Measurements from ENCODE around the gene PRPF19.

PRPF19 gene

DNA sequence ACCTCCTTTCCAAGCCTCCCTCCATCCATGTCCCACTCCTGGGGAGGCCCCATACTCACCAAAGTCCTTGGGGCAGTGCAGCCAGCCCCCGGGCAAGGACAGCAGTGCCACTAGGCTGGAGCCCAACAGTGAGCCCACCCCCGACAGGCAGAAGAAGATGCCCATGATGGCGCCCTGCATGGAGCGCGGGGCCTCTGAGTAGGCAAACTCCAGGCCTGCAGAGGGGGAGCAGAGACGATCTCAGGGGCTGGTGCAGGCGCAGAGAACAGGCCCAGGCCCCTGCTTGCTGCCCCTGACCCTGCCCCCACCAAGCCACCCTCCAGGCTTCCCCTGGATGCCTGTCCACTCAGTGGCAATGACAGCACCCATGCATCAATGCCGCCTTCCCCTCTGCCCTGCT, 31.4 kb upstream of the PRPF19 start:
- DNase-seq (ENCODE audit: low read depth, low spot score) = no peak

DNA sequence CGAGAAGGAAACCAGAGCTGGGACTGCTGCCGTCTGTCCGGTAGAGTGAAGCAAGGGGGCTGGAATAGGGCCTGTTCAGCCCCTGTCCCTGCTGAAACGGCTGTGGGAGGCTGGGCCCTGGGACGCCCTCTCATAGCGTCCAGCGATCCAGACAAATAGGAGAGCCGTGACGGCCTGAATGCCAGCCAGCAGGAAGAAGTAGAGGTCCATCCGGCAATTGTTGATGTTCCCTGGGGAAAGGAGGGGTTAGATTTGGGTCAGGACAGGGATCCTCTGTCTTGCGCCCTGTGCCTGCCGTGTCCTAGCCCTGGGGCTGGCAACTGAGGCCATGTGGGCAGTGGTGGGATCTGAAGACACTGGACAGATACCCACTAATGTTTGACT, 30.8 kb upstream of the PRPF19 start:
- no peak for DNase-seq (ENCODE audit: low read depth, low spot score)

DNA sequence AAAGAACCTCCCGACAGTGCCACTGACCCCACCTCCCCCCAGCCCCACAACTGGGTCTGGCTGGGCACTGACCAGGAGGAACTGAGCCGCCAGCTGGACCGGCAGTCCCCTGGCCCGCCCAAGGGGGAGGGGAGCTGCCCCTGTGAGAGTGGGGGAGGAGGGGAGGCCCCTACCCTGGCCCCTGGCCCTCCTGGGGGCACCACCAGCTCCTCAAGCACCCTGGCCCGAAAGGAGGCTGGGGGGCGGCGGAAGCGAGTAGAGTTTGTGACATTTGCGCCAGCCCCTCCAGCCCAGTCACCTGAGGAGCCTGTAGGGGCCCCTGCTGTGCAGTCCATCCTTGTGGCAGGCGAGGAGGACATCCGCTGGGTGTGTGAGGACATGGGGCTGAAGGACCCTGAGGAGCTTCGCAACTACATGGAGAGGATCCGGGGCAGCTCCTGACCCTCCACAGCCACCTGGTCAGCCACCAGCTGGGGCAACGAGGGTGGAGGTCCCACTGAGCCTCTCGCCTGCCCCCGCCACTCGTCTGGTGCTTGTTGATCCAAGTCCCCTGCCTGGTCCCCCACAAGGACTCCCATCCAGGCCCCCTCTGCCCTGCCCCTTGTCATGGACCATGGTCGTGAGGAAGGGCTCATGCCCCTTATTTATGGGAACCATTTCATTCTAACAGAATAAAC, 30.2 kb upstream of the PRPF19 start:
- no peak for DNase-seq (ENCODE audit: low read depth, low spot score)

DNA sequence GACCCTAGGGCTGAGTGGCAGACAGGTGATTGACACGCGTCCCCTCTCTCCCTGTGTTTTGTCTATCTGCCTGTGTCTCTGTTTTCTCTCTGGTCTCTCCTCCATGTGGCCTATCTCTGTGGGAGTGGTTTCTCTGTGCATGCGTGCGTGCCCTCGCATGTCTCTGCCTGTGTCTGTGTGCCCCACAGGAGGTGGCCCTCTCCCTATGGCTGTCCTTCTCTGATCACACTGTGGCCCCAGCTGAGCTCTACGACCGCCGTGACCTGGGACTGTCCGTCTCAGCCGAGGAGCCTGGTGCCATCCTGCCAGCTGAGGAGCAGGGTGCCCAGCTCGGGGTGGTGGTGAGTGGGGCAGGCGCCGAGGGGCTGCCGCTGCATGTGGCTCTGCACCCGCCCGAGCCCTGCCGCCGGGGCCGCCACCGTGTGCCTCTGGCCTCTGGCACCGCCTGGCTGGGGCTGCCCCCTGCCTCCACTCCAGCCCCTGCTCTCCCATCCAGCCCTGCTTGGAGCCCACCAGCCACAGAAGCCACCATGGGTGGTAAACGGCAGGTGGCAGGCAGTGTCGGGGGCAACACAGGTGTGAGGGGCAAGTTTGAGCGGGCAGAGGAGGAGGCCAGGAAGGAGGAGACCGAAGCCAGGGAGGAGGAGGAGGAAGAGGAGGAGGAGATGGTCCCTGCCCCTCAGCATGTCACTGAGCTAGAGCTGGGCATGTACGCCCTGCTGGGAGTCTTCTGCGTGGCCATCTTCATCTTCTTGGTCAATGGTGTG, 29.5 kb upstream of the PRPF19 start:
- no peak for DNase-seq (ENCODE audit: low read depth, low spot score)

DNA sequence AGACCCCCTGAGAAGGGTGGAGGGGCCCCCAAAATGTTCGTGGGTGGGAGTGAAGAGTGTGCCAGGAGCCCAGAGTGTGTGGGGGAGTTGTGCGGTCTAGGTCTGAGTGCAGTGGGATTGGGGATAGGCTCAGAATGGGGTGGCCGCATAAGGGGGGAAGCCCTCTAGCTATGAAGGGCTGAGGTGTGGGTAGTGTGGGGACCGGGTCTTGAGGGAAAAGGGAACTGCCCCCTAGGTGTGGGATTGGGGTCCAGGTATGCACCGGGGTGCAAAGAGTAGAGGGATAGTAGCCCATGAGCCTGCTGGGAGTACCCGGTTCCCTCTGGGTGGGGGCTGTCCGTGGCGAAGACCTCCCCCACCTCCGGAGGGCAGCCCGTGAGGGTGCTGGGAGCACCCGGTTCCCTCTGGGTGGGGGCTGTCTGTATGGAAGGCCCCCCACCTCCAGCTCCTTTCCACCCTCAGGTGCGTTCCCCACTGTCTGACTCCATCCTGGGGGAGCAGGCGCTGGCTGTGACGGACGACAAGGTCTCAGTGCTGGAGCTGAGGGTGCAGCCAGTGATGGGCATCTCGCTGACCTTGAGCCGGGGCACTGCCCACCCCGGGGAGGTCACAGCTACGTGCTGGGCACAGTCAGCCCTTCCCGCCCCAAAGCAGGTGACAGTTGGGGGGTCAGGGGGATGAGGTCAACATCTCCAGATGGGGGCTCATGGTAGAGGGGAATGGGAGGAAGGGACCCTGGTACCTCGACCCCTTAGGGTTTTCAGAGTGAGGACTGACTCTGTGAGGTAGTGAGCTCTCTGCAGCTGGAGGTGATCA, 28.6 kb upstream of the PRPF19 start:
- DNase-seq (ENCODE audit: low read depth, low spot score) = no peak

DNA sequence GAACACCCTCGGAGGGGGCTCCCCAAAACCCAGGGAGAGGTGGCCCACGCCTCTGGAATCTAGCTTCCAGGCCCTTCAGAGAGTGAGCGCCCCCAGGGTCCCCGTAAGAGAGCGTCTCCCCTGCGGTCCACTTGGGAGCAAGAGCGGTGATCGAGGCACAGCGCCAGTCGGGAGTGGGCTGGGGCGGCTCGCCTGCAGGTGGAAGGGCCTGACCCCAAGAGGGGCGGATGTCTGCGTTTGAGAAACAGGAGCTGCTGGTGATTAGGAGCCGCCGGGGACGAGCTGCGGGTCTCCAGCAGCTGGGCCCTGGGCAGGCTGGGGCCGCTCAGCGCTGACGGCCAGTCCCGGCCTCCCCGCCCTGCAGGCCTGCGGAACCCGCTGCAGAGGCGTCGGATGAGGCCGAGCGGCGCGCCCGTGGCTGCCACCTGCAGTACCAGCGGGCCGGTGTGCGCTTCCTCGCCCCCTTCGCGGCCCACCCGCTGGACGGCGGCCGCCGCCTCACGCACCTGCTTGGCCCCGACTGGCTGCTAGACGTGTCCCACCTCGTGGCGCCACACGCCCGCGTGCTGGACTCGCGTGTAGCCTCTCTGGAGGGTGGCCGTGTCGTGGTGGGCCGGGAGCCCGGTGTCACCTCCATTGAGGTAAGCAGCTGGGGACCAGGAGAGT, 27.9 kb upstream of the PRPF19 start:
- no peak for DNase-seq (ENCODE audit: low read depth, low spot score)

DNA sequence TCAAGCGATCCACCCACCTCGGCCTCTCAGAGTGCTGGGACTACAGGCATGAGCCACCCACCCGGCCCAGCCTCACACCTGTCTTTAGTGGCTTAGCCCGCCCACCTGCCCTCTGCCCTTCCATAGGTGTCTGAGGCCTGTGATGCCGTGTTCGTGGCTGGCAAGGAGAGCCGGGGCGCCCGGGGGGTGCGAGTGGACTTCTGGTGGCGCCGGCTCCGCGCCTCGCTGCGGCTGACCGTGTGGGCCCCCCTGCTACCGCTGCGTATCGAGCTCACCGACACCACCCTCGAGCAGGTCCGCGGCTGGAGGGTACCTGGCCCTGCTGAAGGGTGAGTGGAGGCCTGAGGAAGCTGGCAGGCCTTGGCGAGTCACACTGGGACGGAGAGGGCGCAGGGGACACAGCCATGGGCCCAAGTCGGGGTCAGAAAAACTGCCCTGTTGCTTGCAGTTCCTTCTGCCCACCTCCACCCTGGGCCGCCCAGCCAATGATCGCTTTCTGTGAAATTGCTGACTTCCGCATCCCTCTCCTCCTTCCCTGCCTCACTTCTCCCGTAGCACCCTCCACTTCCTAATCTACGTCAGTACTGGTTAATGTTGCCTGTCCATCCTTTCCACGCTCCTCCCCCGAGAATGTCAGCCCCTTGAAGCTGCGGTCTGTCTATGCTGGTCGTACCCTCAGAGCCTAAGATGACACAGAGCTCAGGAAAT, 27.2 kb upstream of the PRPF19 start:
- DNase-seq (ENCODE audit: low read depth, low spot score) = no peak

DNA sequence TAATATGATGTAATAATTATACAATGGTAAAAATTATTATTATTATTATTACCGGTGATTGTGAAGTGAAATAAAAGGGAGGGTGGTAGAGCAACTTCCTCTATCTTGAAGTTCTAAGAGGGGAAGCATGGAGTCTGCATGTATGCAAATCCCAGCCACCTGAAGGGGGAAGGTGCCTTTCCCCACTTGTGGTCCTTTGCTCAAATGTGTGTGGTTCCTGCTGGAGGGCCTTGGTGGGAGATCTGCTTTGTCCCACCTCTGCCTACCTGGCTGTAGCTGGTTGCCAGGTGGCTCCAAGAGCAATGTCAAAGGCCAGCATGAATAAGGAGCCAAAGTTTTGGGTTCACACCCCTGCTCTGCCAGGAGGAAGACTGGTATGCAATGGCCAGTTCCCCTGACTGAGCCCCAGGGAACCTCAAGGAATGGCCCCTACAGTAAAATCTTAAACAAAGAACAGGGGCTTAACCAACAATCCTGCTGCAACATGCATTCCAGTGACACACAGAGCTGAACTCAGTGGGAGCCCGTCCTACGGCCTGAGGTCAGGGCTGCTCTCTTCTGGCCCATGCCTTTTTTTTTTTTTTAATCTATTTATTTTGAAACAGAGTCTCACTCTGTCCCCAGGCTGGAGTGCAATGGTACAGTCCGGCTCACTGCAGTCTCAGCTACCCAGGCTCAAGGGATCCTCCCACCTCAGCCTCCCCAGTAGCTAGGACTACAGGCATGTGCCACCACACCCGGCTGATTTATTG, 26.4 kb upstream of the PRPF19 start:
- DNase-seq (ENCODE audit: low read depth, low spot score) = no peak

DNA sequence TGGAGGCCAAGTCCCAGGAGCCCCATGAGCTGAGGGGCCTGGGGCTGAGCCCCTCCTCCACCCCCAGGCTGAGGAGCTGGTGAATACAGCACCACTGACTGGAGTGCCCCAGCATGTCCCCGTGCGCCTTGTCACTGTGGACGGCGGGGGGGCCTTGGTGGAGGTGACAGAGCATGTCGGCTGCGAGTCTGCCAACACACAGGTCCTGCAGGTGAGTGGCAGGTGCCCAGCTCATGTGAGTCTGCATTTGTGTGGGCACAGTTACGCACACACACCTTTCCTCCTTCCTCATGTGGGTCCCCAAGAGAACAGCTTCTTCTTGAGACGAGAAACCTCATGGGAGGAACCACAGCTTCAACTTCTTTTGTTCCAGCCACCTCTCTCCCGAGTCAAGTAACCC, 25.5 kb upstream of the PRPF19 start:
- no peak for DNase-seq (ENCODE audit: low read depth, low spot score)

DNA sequence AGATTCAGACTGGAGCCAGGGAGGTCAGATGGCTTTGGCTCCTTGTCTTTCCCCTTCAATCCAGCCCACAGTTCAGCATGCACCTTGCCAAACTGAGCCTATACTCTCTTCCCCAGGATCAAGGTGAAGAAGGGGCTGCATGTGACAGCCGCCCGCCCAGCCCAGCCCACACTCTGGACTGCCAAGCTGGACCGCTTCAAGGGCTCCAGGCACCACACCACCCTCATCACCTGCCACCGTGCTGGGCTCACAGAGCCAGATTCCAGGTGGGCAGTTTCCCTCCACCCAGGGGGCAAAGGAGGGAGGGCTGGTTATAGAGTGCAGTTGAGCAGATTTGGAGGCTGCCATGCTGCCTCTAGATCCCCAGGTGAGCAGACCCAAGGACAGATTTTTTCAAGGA, 24.0 kb upstream of the PRPF19 start:
- DNase-seq (ENCODE audit: low read depth, low spot score) = no peak

DNA sequence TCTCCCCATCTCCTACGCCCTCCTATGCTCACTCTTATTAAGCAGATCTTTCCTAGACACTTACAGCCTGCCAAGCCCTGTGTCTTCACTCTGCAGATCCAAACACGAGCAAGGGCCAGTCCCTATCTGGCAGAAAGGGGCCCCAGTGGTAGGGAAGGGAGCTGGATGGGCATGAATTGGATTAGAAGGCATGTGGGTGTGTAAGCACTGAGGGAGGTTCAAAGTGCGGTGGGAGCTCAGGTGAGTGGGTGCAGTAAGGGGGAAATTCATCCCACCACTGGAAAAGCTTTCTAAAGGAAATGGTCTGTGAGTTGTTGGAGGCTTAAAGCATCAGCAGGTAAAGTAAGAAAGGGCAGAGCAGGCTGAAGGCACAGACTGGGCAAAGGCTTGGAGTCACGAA, 23.4 kb upstream of the PRPF19 start:
- no peak for DNase-seq (ENCODE audit: low read depth, low spot score)

DNA sequence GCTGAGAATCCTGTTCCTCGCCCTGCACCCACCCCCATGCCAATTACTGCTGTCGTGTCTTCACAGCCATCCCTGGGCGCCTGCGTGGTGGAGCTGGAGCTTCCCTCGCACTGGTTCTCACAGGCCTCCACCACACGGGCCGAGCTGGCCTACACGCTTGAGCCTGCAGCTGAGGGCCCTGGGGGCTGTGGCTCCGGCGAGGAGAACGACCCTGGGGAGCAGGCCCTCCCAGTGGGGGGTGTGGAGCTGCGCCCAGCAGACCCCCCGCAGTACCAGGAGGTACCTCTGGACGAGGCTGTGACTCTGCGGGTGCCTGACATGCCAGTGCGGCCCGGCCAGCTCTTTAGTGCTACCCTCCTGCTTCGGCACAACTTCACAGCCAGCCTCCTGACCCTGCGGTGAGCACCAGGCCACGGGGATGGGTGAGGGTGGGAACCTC, 22.2 kb upstream of the PRPF19 start:
- DNase-seq (ENCODE audit: low read depth, low spot score) = no peak

DNA sequence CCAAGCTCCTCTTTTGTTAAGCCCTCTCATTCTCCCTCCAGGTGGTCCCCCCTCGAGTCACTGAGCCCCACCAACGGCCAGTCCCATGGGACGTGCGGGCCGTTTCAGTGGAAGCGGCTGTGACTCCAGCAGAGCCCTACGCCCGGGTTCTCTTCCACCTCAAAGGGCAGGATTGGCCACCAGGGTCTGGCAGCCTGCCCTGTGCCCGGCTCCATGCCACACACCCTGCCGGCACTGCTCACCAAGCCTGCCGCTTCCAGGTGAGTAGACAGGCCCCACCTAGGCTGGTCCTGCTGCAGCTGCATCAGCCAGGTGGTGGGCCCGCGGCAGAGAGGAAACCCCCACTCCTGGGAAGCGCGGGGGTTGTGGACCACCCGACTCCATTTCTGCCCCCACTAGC, 21.2 kb upstream of the PRPF19 start:
- DNase-seq (ENCODE audit: low read depth, low spot score) = no peak

DNA sequence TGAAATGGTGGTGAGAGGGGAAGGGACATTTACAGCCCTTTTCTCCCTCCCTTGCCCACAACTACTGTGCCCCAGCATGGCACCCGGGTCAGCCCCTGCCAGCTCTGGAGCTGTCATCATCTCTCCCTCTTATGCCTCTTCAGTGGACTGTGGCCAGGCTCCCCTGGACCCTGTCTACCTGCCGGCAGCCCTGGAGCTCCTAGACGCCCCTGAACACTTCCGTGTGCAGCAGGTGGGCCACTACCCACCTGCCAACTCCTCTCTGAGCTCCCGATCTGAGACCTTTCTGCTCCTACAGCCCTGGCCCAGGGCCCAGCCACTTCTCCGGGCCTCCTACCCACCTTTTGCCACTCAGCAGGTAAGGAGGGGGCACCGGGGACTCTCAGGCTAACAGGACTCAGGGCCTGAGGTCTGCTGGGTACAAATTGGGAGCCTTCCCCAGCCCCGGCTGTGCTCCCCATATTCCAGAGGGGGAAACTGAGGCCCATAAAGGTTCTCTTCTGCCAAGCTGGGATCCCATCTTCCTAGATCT, 20.7 kb upstream of the PRPF19 start:
- no peak for DNase-seq (ENCODE audit: low read depth, low spot score)

DNA sequence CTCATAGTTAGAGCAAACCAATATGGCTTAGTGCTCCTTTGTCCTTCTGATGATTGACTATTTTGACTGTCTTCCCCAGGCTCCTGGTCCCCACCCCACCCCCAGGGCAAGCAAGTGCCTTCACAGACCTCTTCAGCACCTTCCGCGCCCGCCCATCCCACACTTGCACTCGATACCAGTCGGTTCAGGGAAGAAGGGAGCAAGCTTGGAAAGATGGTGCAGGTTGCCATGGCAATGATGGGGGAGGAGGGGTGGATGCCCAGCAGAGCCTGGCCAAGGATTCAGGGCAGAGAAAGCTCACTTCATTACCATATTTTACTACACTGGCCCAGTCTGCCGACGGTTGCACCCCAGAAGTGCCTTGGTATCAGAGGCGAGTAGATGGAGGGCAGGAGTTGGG, 20.1 kb upstream of the PRPF19 start:
- no peak for DNase-seq (ENCODE audit: low read depth, low spot score)

DNA sequence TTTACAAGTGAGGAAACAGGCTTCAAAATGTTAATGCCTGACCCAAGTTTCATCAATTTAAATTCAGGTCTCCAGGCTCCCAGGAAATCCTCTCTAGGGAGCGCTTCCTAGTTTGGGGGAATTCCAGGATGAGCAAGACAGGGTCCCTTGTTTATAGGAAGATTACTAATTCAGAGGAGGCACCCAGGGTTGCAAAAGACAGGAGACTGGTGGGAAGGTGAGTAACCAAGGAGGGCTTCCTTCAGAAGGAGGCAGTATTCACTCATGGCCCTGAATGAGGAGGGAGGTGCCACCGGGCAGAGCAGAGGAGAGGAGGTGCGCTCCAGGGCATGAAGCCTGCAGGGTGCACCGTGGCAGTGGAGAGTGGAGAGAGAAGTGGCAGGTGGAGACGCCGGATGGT, 19.5 kb upstream of the PRPF19 start:
- DNase-seq (ENCODE audit: low read depth, low spot score) = no peak

DNA sequence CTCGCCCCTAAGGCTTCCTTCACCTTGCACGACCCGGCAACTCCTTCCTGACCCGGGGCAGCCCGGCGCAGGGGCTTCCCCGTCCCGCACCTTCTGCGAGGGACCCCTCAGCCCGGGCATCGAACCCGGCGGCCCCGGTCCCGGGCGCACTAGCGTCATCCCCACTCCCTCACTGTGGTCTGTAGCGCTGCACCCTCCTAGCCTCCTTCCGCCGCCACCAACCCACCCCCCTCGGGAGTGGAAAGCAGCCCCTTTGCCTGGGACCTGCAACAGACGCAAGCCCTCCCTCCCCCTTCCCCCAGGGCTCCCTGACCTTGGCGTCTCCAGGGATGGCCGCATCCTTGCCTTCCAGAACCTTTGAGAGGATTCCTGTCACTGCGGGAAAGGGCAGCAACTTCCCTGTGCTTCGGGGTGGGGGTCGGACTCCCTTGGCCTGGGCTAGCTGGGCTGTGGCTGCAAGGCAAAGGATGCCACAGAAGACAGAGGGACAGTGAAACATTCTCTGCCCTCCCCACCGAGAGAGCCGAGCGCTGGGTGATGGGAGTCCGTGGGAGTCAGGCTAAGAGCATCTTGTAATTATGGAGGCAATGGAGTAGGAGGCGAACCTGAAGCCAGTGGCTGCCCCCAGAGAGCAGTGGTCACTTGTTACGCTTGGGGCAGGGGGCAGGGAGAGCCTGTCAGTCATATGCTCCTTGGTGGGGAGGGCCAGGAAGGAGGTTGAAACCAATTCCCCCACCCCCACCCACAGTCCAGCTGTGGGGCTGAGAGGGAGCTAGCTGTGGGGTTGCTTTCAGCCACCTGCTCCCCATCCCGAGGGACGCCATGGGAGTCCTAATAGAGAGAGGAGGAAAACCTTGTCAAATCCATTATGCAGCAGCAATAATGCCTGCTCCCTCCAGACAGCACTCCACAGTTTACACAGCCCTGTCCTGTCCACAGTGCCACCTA, 18.8 kb upstream of the PRPF19 start:
- no peak for DNase-seq (ENCODE audit: low read depth, low spot score)

DNA sequence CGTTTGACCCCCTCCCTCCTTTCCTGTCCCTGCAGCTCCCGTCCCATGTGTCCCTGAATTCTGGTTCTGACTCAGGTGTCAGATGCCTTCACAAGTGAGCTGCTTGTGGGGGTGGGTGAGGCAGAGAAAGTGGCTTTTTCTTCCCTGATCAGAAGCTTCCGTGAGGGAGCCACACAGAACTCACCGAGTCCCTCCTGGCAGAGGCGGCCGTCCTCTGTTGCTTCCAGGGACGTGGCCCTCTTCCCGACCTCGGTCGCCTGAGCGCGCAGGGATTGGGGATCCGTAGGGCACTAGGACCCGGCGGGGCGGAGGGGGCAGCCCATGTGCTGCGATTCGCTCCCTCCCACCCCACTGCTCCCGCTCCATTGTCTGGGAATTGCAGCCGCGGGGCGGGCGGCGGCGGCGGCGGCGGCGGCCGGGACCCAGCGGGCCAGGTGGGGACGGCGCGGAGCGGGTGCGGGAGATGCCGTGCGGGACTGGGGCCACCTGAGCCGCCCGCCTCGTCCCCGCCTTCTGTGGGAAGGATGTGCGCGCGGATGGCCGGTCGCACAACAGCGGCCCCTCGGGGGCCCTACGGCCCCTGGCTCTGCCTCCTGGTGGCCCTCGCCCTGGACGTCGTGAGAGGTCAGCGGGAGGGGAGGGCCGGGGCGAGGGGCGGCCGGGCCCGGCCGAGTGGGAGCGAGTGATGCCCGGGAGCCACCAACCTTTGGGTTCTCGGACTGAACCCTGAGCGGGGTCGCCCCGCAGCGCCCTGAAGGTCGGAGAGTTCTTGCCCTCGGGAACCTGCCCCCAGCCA, 17.9 kb upstream of the PRPF19 start, which contains the start of gene TMEM132A:
TSS of gene TMEM132A (plus strand) at position 351 of the 796 bp plus-strand sequence. CDS start at position 525, 174 bp downstream.
- DNase-seq (ENCODE audit: low read depth, low spot score) = no peak

DNA sequence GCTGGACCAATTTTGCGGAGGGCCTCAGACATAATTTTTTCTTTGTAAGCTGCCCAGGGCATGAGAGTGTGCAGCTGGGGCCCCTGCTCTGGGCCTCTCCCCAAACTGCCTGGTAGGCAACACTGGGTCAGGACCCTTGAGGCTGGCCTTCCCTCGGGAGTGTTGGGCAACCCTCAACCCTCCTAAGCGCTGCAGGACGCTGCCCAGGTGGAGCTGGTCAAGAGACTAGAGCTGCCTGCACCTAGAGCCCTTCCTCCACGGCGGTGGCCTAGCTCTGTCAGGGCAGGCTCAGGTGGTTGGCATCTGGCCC, 17.4 kb upstream of the PRPF19 start:
- DNase-seq (ENCODE audit: low read depth, low spot score) = no peak
